ENCODE results near the gene CDCA8. TPM values are rescaled to one million over a fixed set of nuclear protein-coding genes. Genes with fewer than 3 reads are reported as not detected.

Gene CDCA8
- total and polyA plus RNA-seq, 2 of the 8 experiments (the other 6 are each of a cell fraction or from before 2014, with no cell fraction given), result 43.9 to 46.2 TPM

DNA sequence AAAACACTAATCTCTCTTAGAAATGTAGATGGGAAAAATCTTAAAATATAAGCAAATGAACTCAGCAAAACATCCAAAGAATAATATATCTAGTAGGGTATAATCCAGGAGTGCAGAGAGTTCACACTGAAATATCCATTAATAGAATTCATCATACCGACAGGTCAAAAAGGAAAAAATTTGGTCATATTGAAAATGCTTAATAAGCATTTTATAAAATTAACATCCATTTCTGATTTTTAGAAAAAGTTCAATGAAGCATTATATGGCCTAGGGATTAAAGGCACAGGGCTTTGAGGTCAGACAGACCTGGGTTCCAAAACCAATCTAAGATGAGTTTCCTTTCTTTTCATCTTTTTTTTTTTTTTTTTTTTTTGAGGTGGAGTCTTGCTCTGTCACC is 56.2 kb downstream of the CDCA8 start:
- Histone ChIP-seq H3K4me1 (replicated peaks in 1 of 4; ENCODE audit: control insufficient read depth in 3 of 4, insufficient read depth in 4 of 4, low read length in 3 of 4) (peaks cover 0 to 5% (median 0%) of the 10 kb centered on the region in 4 experiments; a peak in 2 of 7 replicates), H3K27me3 (replicated peaks in 1 of 4; ENCODE audit: control insufficient read depth in 3 of 4, extremely low read depth in 1 of 4, insufficient read depth in 3 of 4, low read length in 3 of 4) (peaks cover 17 to 30% (median 25%) of the 10 kb centered on the region in 4 experiments)
- WGBS, 2 experiments (ENCODE audit: extremely low coverage in 1 of 2, insufficient coverage in 1 of 2, insufficient read length in 1 of 2, insufficient replicate concordance in 2 of 2, low coverage in 1 of 2, low lambda C conversion rate in 2 of 2, missing lambda C conversion rate in 1 of 2), result 88% methylated on average over 1 of the region's 1 CpG; no CpG with 5 or more reads in 1 of the 2 experiments

More for the DNA sequence above, 56.2 kb downstream of the CDCA8 start:
- no peaks in the 10 kb centered on the region for H3K79me2 ChIP-seq (ENCODE audit: control insufficient read depth in 1 of 2, insufficient read depth in 2 of 2, low read length in 2 of 2)
- H4K8ac ChIP-seq (ENCODE audit: extremely low read depth, insufficient read depth, low read length), result no peak overlapping the region
- no peak overlapping the region for H3K4ac ChIP-seq (replicated peaks; ENCODE audit: insufficient read length, low read depth, low read length)
- H2BK15ac ChIP-seq (ENCODE audit: low read length), result no peak overlapping the region
- H3K36me3 ChIP-seq (ENCODE audit: control insufficient read depth in 2 of 4, insufficient read depth in 4 of 4, low read length in 3 of 4), result peaks cover 0 to 3% (median 0%) of the 10 kb centered on the region in 4 experiments; a peak in 1 of 8 replicates
- H3K14ac ChIP-seq (ENCODE audit: insufficient read length), result no peak overlapping the region
- no peak overlapping the region for H3K23ac ChIP-seq (ENCODE audit: insufficient read length)
- TF ChIP-seq JUND (IDR thresholded peaks at IDR 0.05; ENCODE audit: low read length) (no peak), MAFK (IDR thresholded peaks at IDR 0.05; ENCODE audit: low read depth, low read length) (peak; percentile 67; the same call in 1 of the 2 replicates)
- no peaks in the 10 kb centered on the region for H4K20me1 ChIP-seq (replicated peaks in 1 of 2; ENCODE audit: control insufficient read depth in 1 of 2, insufficient read depth in 2 of 2, low read length in 2 of 2)
- POLR2A ChIA-PET (ENCODE audit: partially characterized antibody), result no interaction called here
- H4K5ac ChIP-seq (ENCODE audit: insufficient read length, low read depth, low read length), result no peak overlapping the region
- no peak overlapping the region for H4K91ac ChIP-seq (replicated peaks; ENCODE audit: insufficient read length, low read length)
- no peak for DNase-seq (ENCODE audit: low read depth in 1 of 2, low spot score in 2 of 2)
- H3K4me2 ChIP-seq (ENCODE audit: insufficient read depth in 1 of 2, low read depth in 2 of 2, low read length in 2 of 2), result no peak overlapping the region
- H2AFZ ChIP-seq (ENCODE audit: low read length), result no peak overlapping the region
- no peak overlapping the region for H3K4me3 ChIP-seq (ENCODE audit: extremely low read depth in 1 of 4, insufficient read depth in 2 of 4, low read depth in 3 of 4, low read length in 4 of 4)
- H3K27ac ChIP-seq (ENCODE audit: low read depth, low read length), result no peak overlapping the region
- no peak overlapping the region for H2BK5ac ChIP-seq (ENCODE audit: low read depth, low read length)
- H3K79me1 ChIP-seq (ENCODE audit: low read depth, low read length), result no peaks in the 10 kb centered on the region
- no peak for FAIRE-seq
- no peak overlapping the region for H2BK120ac ChIP-seq (replicated peaks; ENCODE audit: low read depth, low read length)
- CTCF ChIA-PET (ENCODE audit: partially characterized antibody), result interaction anchor here (0.6 kb wide), 1 partner anchor 127 kb away, joined by 3 read pairs; no protein-coding TSS in a partner anchor
- H2AK5ac ChIP-seq (ENCODE audit: low read depth, low read length), result no peak overlapping the region
- no peak overlapping the region for H2BK12ac ChIP-seq (ENCODE audit: low read depth, low read length)
- peaks cover 2% of the 10 kb centered on the region; the same call in 1 of the 2 replicates for H3K23me2 ChIP-seq (ENCODE audit: low read depth, low read length)
- no peak overlapping the region for H3K56ac ChIP-seq (replicated peaks; ENCODE audit: insufficient read length, low read depth, low read length)
- no peak overlapping the region for H2BK20ac ChIP-seq (ENCODE audit: low read length)
- H3K18ac ChIP-seq (ENCODE audit: extremely low read depth, low read length), result no peak overlapping the region
- H3K9me3 ChIP-seq (ENCODE audit: insufficient read depth in 2 of 2, low read depth in 1 of 2, low read length in 1 of 2), result peaks cover 3 to 6% of the 10 kb centered on the region in 2 experiments; a peak in 1 of 4 replicates
- H3K9ac ChIP-seq (replicated peaks in 1 of 4; ENCODE audit: extremely low read depth in 1 of 4, low read depth in 3 of 4, low read length in 3 of 4), result no peak overlapping the region

All from H1 (cell line).